Measurements from ENCODE around the gene LIPK.

DNA sequence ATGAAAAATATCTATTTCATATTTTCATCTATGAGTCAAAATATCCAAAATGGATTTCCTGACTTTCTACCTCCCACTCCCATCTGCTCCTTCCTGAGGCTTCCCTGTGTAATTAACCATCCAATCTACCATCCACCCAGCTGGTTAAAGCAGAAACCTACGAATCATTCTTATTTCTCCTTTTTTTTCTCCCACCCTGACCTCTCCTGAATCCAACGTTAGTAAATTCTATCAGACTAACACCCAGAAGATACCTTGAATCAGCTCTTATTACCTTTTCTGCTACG is 45.5 kb upstream of the LIPK start:
- TF ChIP-seq, protein P1, sequence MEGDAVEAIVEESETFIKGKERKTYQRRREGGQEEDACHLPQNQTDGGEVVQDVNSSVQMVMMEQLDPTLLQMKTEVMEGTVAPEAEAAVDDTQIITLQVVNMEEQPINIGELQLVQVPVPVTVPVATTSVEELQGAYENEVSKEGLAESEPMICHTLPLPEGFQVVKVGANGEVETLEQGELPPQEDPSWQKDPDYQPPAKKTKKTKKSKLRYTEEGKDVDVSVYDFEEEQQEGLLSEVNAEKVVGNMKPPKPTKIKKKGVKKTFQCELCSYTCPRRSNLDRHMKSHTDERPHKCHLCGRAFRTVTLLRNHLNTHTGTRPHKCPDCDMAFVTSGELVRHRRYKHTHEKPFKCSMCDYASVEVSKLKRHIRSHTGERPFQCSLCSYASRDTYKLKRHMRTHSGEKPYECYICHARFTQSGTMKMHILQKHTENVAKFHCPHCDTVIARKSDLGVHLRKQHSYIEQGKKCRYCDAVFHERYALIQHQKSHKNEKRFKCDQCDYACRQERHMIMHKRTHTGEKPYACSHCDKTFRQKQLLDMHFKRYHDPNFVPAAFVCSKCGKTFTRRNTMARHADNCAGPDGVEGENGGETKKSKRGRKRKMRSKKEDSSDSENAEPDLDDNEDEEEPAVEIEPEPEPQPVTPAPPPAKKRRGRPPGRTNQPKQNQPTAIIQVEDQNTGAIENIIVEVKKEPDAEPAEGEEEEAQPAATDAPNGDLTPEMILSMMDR (IDR thresholded peaks at IDR 0.05): no peak
- TF ChIP-seq POLR2A (IDR thresholded peaks at IDR 0.05): no peak

Measured in thyroid gland (tissue), 4 donors.